Measurements from ENCODE around the gene PLK5. TPM values are rescaled to one million over a fixed set of nuclear protein-coding genes. Genes with fewer than 3 reads are reported as not detected.

The PLK5 gene
- total RNA-seq, 1 donor from 2014 or later: not detected

DNA sequence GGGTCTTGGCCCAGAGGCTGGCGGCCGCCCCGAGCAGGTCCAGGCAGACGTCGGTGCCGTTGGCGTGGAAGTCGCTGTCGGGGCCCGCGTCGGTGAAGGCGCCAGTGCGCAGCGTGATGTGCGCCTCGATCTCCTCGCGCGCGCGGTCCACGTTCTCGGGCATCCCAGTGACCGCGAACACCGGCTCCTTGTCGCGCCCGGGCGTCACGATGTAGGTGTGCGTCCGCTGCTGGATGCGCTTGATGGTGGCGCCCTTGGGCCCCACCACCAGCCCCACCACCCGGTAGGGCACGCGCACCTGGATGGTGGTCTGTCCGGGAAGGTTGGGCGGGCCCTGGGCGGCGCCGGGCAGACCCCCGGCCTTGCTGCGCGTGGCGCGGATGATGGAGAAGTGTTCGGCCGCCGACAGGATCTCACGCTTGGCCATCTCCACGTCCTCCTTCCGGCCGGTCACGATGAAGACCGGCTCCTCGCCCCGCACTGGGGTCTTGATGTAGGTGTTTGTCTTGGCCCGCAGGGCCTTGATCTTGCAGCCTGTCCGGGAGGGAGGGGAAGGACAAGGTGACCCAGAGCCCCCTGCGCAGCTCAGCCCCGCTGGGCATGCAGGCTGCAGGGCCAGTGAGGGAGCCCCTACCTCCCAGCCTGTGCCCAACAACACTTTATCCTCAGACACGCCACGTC is 32.7 kb downstream of the PLK5 start:
- DNase-seq: no peak

DNA sequence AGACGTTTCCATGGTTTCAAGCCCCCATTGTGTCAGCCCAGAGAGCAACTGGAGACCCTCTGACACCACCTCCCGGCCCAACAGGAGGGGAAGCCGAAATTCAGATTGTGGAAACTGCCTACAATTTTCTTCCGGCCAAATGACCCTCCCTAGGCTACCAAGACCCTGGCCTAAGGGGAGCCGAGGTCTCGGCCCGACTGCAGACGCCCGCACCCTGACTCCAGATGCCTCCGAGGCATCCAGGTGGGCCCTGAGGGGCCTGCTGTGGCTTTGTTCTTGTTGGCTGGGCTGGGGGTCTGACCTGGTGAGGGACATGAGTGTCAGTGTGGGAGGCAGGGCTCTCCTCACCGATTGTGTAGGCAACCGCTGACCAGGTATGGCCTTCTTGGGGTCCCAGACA is 34.7 kb downstream of the PLK5 start:
- DNase-seq: no peak

DNA sequence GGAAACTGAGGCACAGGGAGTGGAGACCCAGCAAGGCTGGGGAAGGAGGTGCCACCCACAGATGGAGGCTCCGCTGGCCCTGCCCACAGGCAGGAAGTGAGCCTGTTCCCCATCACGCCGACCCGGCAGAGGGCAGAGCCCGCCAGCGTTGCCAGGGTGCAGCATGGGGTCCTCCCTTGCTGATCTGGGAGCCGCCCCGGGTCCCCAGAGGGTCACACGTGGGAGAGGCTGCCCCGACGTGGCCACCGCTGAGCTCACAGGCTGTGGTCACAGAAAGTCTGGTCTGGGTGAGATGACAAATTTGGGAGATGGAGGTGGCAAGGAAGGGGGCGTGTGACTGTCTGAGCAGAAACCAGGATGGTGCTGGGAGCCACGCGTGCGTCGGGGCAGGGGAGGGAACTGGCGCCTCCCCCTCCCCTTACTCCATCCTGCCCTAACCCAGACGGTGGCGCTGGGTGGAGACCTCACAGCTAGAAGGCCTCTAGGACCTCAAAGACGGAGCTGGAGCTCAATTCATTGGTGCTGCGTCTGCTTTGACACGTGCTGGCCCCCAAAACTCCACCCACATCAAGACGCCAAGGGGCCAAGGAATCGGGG is 36.5 kb downstream of the PLK5 start:
- no peak for DNase-seq

DNA sequence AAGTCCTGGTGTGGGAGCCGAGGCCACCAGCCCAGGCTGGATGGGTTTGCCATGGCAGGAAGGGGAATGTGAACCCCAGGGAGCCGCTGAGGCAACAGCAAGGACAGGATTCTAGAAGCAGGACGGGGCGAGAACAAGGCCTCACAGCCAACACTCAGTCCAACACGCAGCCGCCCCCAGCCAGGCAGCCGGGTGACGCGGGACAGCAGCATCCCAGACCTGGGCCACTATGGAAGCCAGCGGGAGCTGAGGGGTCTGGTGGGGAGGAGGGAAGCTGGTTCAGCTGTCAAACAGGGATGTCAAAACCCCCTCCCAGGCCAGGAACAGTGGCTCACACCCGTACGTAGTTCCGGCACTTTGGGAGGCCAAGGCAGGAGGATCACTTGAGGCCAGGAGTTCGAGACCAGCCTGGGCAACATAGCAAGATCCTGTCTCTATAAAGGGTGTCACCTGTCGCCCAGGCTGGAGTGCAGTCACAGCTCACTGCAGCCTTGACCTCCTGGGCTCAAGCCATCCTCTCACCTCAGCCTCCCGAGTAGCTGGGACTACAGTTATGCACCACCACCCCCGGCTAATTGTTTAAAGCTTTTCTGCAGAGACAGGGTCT is 37.5 kb downstream of the PLK5 start:
- DNase-seq: no peak

DNA sequence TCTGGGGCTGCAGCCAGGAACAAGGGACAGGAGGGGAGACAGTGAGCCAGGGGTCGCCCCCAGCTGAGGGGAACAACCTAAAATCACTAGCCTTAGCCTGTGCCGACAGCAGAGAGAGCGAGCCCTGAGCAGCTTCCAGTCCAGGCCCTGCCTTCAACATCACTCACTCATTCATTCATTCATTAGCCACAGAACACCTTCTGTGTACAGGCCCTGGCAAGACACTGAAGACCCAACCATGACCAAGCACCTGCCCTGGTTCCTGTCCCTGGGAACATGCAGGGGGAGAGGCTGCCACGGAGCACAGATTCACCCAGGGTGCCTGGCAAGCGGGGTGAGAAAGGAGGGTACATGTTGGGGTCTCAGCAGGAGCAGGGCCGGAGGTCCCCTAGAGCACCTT is 39.4 kb downstream of the PLK5 start:
- no peak for DNase-seq

DNA sequence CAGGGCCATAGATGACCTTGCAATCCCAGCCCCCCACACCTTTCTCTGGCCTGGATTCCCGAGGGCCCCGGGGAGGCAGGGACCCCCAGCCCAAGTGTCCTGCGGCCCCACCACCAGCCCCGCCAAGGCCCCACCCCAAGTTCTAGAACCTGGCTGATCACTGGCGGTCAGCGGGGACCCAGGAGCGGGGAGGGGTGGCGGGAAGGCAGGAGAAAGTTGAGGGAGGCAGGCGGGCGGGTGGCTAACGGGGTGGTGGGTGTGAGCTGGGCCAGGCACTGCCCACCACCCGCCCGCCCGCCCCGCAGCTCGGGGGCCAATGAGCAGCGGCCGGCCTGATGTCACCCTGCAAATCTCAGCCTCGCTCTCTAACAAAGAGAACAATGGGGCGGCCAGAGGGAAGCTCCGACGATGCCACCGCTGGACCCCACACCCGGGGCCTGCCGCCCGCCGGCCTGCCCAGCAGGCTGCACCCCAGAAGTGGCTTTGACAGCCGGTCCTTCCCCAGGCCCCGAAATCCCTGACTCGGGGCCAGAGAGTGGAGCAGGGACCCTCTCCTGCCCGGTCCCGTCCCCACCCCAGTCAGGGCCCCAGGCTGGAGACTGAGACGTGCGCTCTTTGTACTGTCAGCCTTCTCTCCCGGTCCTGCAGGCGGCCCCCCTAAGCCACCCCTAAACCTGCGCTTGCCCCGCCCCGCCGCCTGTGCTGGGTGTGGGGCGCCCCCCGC is 42.7 kb downstream of the PLK5 start:
- DNase-seq: peak; percentile 89

DNA sequence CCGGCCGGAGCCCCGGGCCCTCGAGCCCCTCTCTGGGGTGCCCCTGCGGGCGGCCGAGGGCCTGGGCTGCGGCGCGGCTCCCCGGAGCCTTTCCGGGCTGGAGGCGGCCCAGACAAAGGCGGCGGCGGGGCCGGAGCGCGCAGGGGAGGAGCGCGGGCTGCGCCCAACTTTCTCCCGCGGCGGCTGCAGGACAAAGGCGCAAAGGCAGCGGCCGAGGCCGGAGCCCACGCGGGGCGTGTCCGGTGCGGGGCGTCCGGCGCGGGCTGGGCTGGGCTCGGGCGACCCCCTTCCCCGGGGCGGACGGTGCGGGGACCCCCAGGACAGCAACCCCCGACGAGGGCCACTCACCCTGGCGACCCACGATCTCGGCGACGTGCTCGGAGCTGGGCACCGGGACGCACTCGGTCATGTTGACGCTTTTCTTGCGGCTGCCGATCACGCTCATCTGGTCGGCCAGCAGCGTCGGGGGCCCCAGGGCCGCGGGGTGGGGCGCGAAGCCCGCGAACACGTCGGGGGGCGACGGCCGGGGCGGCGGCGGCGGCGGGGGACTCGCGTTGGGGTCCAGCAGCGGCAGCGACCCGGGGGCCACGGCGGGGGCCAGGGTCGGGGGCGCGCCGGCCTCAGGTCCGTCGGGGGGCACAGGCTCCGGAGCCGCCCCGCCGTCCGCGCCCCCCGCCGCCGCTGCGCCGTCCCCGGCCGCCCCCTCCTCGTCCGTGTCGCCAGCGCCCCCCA is 43.4 kb downstream of the PLK5 start:
- DNase-seq: peak; percentile 51

DNA sequence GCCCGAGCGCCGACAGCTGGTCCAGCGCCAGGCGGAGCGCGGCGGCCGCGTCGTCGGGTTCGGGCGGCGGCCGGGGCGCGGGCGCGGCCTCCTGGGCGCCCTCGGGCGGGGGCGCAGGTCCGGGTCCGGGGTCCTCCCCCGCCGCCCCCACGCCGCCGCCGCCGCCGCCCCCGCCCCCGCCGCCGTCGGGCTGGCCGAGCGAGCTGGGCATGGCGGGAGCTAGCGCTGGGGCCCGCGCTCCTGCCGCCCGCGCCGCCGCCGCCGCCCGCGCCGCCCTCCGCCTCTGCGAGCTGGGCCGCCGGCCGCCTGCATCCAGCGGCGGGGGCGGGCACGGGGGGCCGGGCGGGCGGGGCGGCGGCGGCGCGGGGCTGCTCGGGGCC is 44.0 kb downstream of the PLK5 start:
- peak; percentile 22 for DNase-seq

DNA sequence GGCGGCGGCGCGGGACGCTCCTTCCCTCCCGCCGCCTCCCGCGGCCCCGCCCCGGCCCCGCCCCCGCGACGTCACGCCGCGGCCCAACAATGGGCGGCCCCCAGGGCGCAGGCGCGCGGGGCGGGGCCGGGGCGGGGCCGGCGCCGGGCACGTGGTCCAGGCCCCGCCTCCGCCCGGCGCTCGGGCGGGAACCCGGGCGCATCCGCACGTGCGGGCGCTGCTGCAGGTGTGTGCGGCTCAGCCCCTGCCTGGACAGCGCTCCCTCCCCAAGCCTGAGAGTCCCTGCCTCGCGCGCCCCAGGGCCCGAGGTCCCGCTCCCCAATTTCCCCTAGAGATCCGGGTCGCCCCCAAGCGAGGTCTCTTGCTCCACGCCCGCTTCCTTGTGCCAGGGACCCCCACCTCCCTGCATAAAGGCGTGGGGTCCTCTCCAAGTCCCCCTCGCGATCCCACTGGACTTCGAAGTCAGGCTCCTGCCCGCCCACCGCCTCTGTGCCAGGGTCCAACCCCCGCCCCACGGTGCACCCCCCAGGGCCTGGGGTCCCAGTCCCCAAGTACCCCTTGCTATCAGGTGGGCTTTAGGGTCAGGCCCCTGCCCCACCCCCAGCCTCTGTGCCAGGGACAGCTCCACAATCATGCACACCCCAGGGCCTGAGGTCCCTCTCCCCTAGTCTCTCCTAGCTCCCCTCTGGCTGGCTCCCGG is 44.6 kb downstream of the PLK5 start, which contains the start of gene MEX3D:
Gene MEX3D, minus strand, starts transcription at position 6 of the 700 bp plus-strand sequence. CDS start 267 bp downstream, outside the sequence.
- DNase-seq: peak; percentile 81

DNA sequence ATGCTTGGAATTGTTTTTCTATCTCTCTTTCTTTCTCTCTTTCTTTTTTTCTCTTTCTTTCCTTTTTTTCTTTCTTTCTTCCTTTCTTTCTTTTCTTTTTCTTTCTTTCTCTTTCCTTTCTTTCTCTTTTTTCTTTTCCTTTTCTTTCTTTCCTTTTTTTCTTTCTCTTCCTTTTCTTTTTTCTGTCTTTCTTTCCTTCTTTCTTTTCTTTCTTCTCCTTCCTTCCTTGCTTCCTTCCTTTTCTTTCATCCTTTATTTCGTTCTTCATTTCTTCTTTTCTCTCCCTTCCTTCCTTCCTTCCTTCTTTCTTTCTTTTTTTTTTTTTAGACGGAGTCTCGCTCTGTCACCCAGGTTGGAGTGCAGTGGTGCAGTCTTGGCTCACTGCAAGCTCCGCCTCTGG is 46.1 kb downstream of the PLK5 start:
- DNase-seq: no peak

DNA sequence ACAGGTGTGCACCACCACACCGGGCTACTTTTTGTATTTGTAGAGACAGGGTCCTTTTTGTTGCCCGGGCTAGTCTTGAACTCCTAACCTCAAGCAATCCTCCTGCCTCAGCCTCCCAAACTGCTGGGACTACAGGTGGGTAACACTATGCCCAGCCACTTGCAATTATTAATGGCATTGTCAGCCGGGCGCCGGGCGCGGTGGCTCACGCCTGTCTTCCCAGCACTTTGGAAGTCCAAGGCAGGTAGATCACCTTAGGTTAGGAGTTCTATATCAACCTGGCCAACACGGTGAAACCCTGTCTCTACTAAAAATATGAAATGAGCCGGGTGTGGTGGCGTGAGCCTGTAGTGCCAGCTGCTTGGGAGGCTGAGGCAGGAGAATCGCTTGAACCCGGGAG is 47.0 kb downstream of the PLK5 start:
- no peak for DNase-seq

DNA sequence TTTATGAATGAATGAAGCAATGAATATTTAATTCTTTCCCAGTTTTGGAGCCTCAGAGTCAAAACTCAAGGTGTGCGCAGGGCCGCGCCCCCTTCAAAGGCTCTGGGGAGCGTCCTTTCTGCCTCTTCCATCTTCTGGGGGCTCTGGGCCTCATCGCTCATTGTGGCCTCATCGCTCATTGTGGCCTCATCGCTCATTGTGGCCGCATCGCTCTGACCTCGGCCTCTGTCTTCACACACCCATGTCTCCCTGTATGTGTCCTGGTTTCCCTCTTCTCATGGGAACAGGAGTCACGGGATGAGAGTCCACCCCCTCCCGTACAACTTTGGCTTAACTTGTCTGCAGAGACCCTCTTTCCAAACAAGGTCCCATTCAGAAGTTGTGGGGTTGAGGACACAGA is 47.5 kb downstream of the PLK5 start:
- DNase-seq: no peak

DNA sequence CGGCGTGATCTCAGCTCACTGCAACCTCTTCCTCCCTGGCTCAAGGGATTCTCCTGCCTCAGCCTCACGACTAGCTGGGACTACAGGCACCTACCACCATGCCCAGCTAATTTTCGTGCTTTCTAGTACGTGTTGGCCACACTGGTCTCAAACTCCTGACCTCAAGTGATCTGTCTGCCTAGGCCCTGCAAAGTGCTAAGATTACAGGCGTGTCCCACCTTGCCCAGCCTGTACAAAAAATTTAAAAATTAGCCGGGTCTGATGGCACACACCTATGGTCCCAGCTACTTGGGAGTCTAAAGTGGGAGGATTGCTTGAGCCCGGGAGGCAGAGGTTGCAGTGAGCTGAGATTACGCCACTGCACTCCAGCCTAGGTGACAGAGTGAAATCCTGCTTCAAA is 48.9 kb downstream of the PLK5 start:
- no peak for DNase-seq

DNA sequence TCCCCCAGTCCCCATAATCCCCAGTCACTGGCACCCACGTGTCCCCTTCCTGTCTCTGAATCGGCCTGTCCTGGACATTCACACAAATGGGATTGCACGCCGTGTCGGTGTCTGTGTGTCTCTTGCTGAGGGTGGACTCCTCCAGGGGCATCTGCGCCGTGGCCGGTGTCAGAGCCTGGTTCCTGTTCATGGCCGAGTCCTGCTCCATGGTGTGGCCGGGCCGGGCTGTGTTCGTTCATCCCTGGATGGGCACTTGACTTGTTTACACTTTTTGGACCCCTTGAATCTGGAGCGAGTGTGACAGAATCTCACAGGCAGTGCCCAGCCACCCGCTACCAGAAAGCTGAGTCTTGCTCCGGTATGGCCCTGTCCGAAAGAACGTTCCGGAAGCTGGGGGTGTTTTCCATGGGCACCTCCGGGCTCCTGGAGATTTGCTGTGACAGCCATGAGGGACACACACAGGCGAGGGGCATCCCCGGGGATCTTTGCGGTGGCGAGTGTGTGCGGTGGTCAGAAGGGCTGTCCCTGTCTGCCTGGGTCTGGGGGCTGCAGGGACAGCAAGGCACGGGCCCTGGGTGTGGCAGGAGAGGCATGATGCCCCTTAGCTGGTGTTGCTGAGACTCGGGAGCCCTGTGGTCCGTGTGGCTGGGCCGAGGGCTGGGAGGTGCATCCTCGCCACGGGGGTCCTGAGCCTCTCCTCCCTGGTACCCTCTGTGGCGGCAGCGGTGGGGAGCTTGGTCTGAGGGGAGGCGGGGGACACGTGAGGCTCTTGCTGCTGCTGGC is 50.7 kb downstream of the PLK5 start:
- no peak for DNase-seq

DNA sequence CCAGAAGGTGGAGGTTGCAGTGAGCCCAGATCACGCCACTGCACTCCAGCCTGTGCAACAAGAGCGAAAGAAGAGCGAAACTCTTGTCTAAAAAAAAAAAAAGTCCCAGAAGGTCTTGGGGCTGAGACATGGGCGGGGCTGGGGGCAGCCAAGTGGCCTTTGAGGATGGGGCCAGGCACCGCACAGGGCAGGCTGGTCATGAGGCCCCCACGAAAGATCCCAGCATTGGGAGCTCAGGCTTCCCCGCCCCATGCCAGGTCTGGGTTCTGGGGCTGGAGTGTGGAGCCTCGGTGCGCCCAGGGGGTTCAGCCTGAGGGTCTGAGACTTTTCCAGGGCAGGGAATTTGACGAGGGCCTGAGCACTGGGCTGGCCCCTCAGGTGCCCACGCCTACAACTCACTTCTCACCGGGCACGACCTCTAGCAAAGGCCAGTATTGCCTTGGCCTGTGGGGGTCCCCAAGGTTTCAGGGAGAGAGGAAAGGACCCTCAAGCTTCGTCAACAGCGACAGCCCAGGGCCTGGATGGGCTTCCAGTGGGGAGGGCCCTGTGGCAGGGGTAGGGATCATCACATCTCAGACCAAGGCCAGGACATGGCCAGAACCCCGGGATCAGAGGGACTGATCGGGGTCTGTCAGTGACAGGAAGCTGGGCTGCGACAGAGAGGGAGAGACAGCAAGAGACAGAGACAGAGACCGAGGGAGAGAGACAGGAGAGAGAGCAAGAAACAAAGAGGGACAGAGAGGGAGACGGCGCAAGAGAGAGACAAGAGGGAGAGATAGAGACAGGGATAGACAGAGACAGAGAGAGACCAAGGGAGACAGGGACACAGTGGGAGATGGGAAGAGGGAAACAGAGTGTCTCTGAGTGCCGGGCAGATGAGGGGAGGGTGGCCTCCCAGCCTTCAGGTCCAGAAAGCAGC is 51.7 kb downstream of the PLK5 start:
- no peak for DNase-seq

DNA sequence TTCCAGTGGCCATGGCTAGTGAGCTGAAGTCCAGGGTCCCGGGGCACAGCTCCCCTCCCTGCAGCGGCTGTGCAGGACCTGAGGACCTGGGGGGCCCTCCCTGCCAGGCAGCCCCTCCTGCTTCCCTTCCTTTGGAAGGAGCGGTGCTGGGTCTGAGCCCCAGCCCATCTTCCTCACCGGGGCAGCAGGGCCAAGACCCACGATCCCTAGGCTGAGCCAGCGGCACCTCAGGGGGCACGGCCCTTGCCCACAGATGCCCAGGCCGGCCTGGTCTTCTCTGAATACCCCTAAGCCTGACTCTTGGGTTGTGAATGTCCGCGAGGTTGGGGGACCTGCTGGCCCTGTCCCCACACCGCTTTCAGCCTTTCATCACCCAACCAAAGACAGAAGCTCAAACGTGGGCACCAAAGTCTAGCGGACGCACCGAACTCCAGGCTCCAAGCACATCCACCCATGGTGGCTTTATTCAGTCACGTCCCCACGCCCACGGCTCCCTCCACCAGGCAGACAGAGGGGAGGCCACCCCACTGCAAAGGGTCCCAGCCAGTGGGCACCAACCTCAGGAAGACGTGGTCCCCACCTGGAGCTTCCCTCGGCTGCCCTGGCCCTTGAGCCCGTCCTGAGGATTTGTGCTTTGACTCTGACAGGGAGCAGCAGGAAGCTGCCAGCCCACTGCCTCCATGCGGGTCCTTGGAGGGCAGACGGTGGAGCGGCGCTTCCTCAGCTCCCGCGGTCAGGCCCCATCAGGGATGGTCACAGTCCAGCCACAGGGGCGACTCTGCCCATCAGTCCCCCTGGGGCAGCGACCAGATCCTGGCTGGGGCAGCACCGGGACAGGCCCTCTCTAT is 52.6 kb downstream of the PLK5 start:
- no peak for DNase-seq

DNA sequence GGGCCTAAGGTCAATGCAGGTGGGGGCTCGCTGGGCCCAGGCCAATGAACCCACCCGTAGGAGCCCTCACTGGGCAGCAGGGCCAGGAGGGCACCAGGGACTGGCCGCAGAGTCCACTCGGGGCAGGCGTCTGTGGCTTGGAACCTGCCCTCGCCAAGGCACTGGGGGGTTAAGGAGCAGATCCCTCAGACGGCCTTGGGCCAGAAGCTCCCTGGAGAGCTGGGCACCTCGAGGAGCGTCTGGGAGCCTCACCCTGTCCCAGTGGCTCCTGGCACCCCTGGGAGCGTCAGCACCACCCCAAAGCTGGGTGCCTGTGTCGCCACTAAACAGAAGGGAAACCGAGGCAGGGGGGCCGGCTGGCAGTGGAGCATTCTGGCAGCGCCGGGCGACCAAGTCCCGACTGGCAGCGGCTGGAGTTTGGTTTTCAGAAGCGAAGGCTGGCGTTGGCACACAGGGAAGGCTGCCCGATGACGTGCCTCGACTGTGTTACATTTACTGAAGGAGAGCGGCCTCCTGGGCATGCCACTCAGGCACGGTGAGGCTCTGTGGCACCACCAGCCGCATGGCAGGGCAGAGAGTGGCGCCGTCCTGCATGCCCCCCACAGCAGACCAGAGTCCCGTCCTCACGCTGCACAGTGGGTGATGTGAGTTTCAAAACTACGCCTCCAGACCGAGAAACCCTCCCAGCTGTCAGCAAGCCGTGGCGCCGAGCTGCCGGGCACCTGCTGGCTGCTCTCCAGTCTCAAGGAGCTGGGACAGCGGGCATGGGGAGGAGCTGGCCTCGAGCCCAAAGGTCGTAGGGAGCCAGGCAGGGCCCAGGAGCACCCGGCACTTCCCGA is 53.4 kb downstream of the PLK5 start:
- no peak for DNase-seq

DNA sequence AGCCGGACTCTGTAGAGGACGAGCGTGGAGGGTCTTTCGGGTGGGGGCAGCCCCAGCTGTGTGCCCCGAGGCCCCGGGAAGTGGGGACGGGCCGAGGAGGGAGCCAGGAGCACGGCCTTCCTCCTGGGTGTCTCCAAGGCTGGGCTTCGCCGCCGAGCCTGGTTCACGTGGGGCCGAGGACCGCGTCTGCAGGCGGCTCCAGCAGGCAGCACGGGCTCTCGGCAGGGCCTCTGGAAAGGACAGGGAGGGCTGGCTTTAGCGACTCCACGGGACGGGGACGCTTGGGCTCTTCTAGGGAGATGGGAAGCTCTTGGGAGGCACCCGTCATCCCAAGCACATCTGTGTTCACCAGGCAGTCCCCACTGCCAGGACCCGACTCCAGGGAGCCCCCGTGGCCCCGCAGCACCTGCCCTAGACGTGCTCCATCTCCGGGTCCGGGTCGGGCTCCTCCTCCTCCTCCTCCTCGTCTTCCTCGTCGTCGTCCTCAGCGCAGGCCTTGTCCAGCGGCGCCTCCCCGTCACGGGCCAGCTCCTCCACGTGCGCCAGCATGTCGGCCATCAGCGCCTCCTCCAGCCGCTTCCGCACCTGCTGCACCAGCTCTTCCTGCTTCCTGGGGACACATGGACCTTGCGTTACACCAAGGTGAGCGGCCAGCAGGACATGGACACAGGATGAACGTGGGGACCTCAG is 54.2 kb downstream of the PLK5 start:
- DNase-seq: no peak
